Measurements from ENCODE around the gene CDC7. TPM values are rescaled to one million over a fixed set of nuclear protein-coding genes. Genes with fewer than 3 reads are reported as not detected.

Gene CDC7
- total RNA-seq, 2 donors from 2014 or later, result 41.7 to 44.7 TPM

- Histone ChIP-seq H3K36me3 (ENCODE audit: control insufficient read depth, insufficient read depth, low read length) (peaks cover 48% of the 10 kb centered on the region), H3K9ac (ENCODE audit: extremely low read depth, low read length, poor library complexity, severe bottlenecking) (no peak overlapping the region), H3K4me3 (ENCODE audit: low read length) (no peak overlapping the region), H3K9me3 (ENCODE audit: control insufficient read depth, low read length) (no peaks in the 10 kb centered on the region), H3K27me3 (ENCODE audit: control insufficient read depth, insufficient read depth, low read length, poor library complexity, severe bottlenecking) (no peaks in the 10 kb centered on the region), H3K27ac (ENCODE audit: low read depth, low read length) (no peak overlapping the region), H3K4me1 (ENCODE audit: control insufficient read depth, insufficient read depth, low read length) (no peaks in the 10 kb centered on the region)
- no peak overlapping the region for H3K4me3 Mint-ChIP-seq
- H3K27me3 Mint-ChIP-seq (ENCODE audit: insufficient read depth), result no peaks in the 10 kb centered on the region
- H3K36me3 Mint-ChIP-seq (ENCODE audit: low read depth), result peaks cover 37% of the 10 kb centered on the region
- no peak overlapping the region for H3K27ac Mint-ChIP-seq
- no peak for DNase-seq
- peaks cover 4% of the 10 kb centered on the region for H3K4me1 Mint-ChIP-seq
- no peaks in the 10 kb centered on the region for H3K9me3 Mint-ChIP-seq
- no peak for TF ChIP-seq CTCF (conservative IDR thresholded peaks at IDR 0.05)
- 65% methylated on average over 2 of the region's 2 CpGs; no CpG with 5 or more reads in 1 of the 2 experiments for WGBS, 2 experiments (ENCODE audit: insufficient coverage in 1 of 2, insufficient read length in 1 of 2)
Measured at GRCh38 chr1:91520942-91521507, 20.4 kb downstream of the CDC7 start.

DNA sequence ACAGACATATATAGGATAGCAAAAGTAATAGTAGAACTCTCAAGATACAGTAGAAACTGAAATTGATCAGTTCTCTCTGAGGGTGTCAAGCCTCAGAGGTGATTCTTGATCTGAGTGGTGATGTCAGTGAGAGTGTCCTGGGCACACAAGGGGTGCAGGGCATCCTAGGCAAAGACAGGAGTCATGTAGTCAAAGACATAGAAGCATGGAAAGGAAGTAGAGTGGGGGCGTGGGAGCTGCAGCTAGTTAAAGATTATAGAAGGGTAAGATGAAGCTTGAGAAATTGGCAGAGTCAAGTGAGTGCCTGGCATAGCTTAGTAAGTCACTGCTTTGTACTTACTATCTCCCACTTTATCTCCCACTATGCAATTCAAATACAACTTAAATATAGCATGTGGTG, 22.8 kb downstream of the CDC7 start:
- Histone ChIP-seq H3K36me3 (ENCODE audit: control insufficient read depth, insufficient read depth, low read length) (peaks cover 26% of the 10 kb centered on the region), H3K9ac (ENCODE audit: extremely low read depth, low read length, poor library complexity, severe bottlenecking) (no peak overlapping the region), H3K27me3 (ENCODE audit: control insufficient read depth, insufficient read depth, low read length, poor library complexity, severe bottlenecking) (no peaks in the 10 kb centered on the region), H3K4me1 (ENCODE audit: control insufficient read depth, insufficient read depth, low read length) (no peaks in the 10 kb centered on the region), H3K4me3 (ENCODE audit: low read length) (no peak overlapping the region), H3K9me3 (ENCODE audit: control insufficient read depth, low read length) (no peaks in the 10 kb centered on the region), H3K27ac (ENCODE audit: low read depth, low read length) (no peak overlapping the region)
- H3K27me3 Mint-ChIP-seq (ENCODE audit: insufficient read depth), result no peaks in the 10 kb centered on the region
- no peaks in the 10 kb centered on the region for H3K9me3 Mint-ChIP-seq
- 80 to 84% methylated on average over 1 of the region's 1 CpG for WGBS, 2 experiments (ENCODE audit: insufficient coverage in 1 of 2, insufficient read length in 1 of 2)
- no peak for TF ChIP-seq CTCF (conservative IDR thresholded peaks at IDR 0.05)
- H3K4me1 Mint-ChIP-seq, result peaks cover 6% of the 10 kb centered on the region
- H3K4me3 Mint-ChIP-seq, result no peak overlapping the region
- H3K27ac Mint-ChIP-seq, result no peak overlapping the region
- peaks cover 14% of the 10 kb centered on the region for H3K36me3 Mint-ChIP-seq (ENCODE audit: low read depth)
- DNase-seq, result no peak

DNA sequence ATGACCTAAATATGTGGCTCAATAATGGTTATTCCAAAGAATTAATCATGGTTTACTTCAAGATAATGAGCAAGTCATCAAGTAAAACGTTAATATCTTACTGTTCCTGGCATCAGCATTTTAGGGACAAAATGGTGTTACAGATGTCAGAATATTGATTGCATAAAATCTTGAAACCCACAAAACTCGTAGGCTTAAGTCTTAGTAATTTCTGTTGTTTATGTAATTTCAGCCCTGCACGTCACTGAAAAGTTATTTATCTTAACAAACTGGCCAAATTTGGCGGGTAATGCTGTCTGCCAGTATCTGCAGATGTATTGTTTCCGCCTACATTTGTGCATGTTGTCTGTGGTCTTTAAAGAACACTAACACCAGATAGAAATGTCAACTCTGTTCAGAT, 25.8 kb downstream of the CDC7 start:
- no peak overlapping the region for H3K27ac Mint-ChIP-seq
- H3K36me3 Mint-ChIP-seq (ENCODE audit: low read depth), result peaks cover 7% of the 10 kb centered on the region
- Histone ChIP-seq H3K9ac (ENCODE audit: extremely low read depth, low read length, poor library complexity, severe bottlenecking) (no peak overlapping the region), H3K4me1 (ENCODE audit: control insufficient read depth, insufficient read depth, low read length) (no peaks in the 10 kb centered on the region), H3K9me3 (ENCODE audit: control insufficient read depth, low read length) (no peaks in the 10 kb centered on the region), H3K36me3 (ENCODE audit: control insufficient read depth, insufficient read depth, low read length) (peaks cover 14% of the 10 kb centered on the region), H3K27me3 (ENCODE audit: control insufficient read depth, insufficient read depth, low read length, poor library complexity, severe bottlenecking) (no peaks in the 10 kb centered on the region), H3K27ac (ENCODE audit: low read depth, low read length) (no peak overlapping the region), H3K4me3 (ENCODE audit: low read length) (no peak overlapping the region)
- H3K4me3 Mint-ChIP-seq, result no peak overlapping the region
- TF ChIP-seq CTCF (conservative IDR thresholded peaks at IDR 0.05), result no peak
- no peaks in the 10 kb centered on the region for H3K9me3 Mint-ChIP-seq
- 93% methylated on average over 5 of the region's 5 CpGs for WGBS, 2 experiments (ENCODE audit: insufficient coverage in 1 of 2, insufficient read length in 1 of 2)
- no peaks in the 10 kb centered on the region for H3K27me3 Mint-ChIP-seq (ENCODE audit: insufficient read depth)
- DNase-seq, result no peak
- peaks cover 8% of the 10 kb centered on the region for H3K4me1 Mint-ChIP-seq
